ENCODE results near the gene DNASE1L3. TPM values are rescaled to one million over a fixed set of nuclear protein-coding genes. Genes with fewer than 3 reads are reported as not detected.
A peak's percentile ranks its signal among the peaks of the same experiment; 100 is the strongest.

DNASE1L3 gene
- total and polyA plus RNA-seq, 2 donors (not counting 1 experiment from before 2014, with no cell fraction given), result not detected

- Histone ChIP-seq H3K27me3 (ENCODE audit: control insufficient read depth, insufficient read depth, low read length) (no peaks in the 10 kb centered on the region), H3K36me3 (ENCODE audit: control insufficient read depth, insufficient read depth, low read length) (peaks cover 27% of the 10 kb centered on the region), H3K27ac (ENCODE audit: insufficient read depth, low read length) (no peak overlapping the region), H3K4me3 (replicated peaks in 1 of 4; ENCODE audit: control extremely low read depth in 1 of 4, insufficient read depth in 1 of 4, low read depth in 3 of 4, low read length in 4 of 4) (no peak overlapping the region), H3K9me3 (ENCODE audit: control insufficient read depth, insufficient read depth, low read depth, low read length) (no peaks in the 10 kb centered on the region), H3K4me2 (ENCODE audit: extremely low read depth, insufficient read depth, low read length) (no peak overlapping the region), H3K4me1 (ENCODE audit: control insufficient read depth, extremely low read depth, insufficient read depth, low read length) (no peaks in the 10 kb centered on the region), H4K20me1 (ENCODE audit: control insufficient read depth, extremely low read depth, insufficient read depth, low read length) (no peaks in the 10 kb centered on the region), H3K9ac (ENCODE audit: insufficient read depth, low read length) (no peak overlapping the region), H3K79me2 (ENCODE audit: control insufficient read depth, insufficient read depth, low read length) (no peaks in the 10 kb centered on the region), H2AFZ (ENCODE audit: low read length) (no peak overlapping the region)
- no peak for DNase-seq (ENCODE audit: low read depth in 2 of 2)
- TF ChIP-seq EZH2 (IDR thresholded peaks at IDR 0.05; ENCODE audit: low read length, missing control alignments) (no peak), CTCF (conservative IDR thresholded peaks at IDR 0.05 in 1 of 2, IDR thresholded peaks at IDR 0.05 in 1 of 2; ENCODE audit: low read depth in 1 of 2, low read length in 2 of 2) (no peak)
These were observed 58.4 kb downstream of the DNASE1L3 start for GRCh38 chr3:58152225-58153015.

DNA sequence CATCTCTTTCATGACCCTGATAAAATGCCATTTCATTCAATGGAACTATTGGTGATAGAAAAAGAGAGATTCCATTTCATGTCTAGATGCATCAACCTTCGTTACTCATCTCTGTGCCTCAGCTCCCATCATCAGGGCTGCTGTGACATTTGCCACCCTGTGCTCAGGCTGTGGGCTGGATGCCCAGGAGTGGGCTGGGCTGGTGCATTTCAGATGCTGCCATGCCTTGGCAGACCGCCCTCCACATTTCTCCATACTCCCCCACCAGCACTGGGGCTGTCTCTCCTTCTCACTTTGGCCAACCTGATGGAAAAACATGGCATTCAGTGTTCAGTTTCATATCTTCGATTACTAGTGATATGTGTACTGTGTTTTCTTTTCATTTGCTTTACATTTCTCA, 59.1 kb downstream of the DNASE1L3 start:
- Histone ChIP-seq H3K27me3 (ENCODE audit: control insufficient read depth, insufficient read depth, low read length) (no peaks in the 10 kb centered on the region), H3K4me3 (replicated peaks in 1 of 4; ENCODE audit: control extremely low read depth in 1 of 4, insufficient read depth in 1 of 4, low read depth in 3 of 4, low read length in 4 of 4) (no peak overlapping the region), H3K9ac (ENCODE audit: insufficient read depth, low read length) (no peak overlapping the region), H3K9me3 (ENCODE audit: control insufficient read depth, insufficient read depth, low read depth, low read length) (no peaks in the 10 kb centered on the region), H2AFZ (ENCODE audit: low read length) (no peak overlapping the region), H3K36me3 (ENCODE audit: control insufficient read depth, insufficient read depth, low read length) (peaks cover 28% of the 10 kb centered on the region), H3K27ac (ENCODE audit: insufficient read depth, low read length) (no peak overlapping the region), H4K20me1 (ENCODE audit: control insufficient read depth, extremely low read depth, insufficient read depth, low read length) (no peaks in the 10 kb centered on the region), H3K4me2 (ENCODE audit: extremely low read depth, insufficient read depth, low read length) (no peak overlapping the region), H3K4me1 (ENCODE audit: control insufficient read depth, extremely low read depth, insufficient read depth, low read length) (no peaks in the 10 kb centered on the region), H3K79me2 (ENCODE audit: control insufficient read depth, insufficient read depth, low read length) (no peaks in the 10 kb centered on the region)
- DNase-seq (ENCODE audit: low read depth in 2 of 2), result no peak
- no peak for TF ChIP-seq EZH2 (IDR thresholded peaks at IDR 0.05; ENCODE audit: low read length, missing control alignments)
- no peak for TF ChIP-seq CTCF (conservative IDR thresholded peaks at IDR 0.05 in 1 of 2, IDR thresholded peaks at IDR 0.05 in 1 of 2; ENCODE audit: low read depth in 1 of 2, low read length in 2 of 2)

GRCh38 chr3:58150810-58151199, 60.0 kb downstream of the DNASE1L3 start:
- Histone ChIP-seq H3K36me3 (ENCODE audit: control insufficient read depth, insufficient read depth, low read length) (peaks cover 25% of the 10 kb centered on the region), H3K4me3 (replicated peaks in 1 of 4; ENCODE audit: control extremely low read depth in 1 of 4, insufficient read depth in 1 of 4, low read depth in 3 of 4, low read length in 4 of 4) (no peak overlapping the region), H3K27ac (ENCODE audit: insufficient read depth, low read length) (no peak overlapping the region), H3K9ac (ENCODE audit: insufficient read depth, low read length) (no peak overlapping the region), H2AFZ (ENCODE audit: low read length) (no peak overlapping the region), H3K79me2 (ENCODE audit: control insufficient read depth, insufficient read depth, low read length) (no peaks in the 10 kb centered on the region), H3K4me1 (ENCODE audit: control insufficient read depth, extremely low read depth, insufficient read depth, low read length) (no peaks in the 10 kb centered on the region), H4K20me1 (ENCODE audit: control insufficient read depth, extremely low read depth, insufficient read depth, low read length) (no peaks in the 10 kb centered on the region), H3K27me3 (ENCODE audit: control insufficient read depth, insufficient read depth, low read length) (no peaks in the 10 kb centered on the region), H3K9me3 (ENCODE audit: control insufficient read depth, insufficient read depth, low read depth, low read length) (no peaks in the 10 kb centered on the region), H3K4me2 (ENCODE audit: extremely low read depth, insufficient read depth, low read length) (no peak overlapping the region)
- TF ChIP-seq EZH2 (IDR thresholded peaks at IDR 0.05; ENCODE audit: low read length, missing control alignments), result no peak
- peak in 1 of 2 donors; percentile 43 for DNase-seq (ENCODE audit: low read depth in 2 of 2)

All from fibroblast of lung (primary cell).